GM12878 (cell line): Measurements from ENCODE around the gene AJM1. TPM values are rescaled to one million over a fixed set of nuclear protein-coding genes. Genes with fewer than 3 reads are reported as not detected.

Experiments
- CBFB ChIP-seq: IDR thresholded peaks from 2 replicates; pipeline ENCODE4 v1.6.1; 2016; ENCODE audit warnings: antibody characterized with exemption, low read depth
- CEBPZ ChIP-seq: fragments of 150-350 bp; IDR thresholded peaks from 2 replicates; pipeline ENCODE4 v1.6.1; 2016; ENCODE audit warnings: low read depth, low read length
- HCFC1 ChIP-seq: fragments of 150-350 bp; IDR thresholded peaks from 2 replicates; pipeline ENCODE4 v1.6.1; 2014; ENCODE audit warnings: low read length
- IKZF1 ChIP-seq: fragments of 450-650 bp; conservative IDR thresholded peaks from 2 replicates; pipeline ENCODE4 v1.6.1; 2017; ENCODE audit warnings: antibody characterized with exemption, mild to moderate bottlenecking
- NBN ChIP-seq: fragments of 450-650 bp; IDR thresholded peaks from 2 replicates; pipeline ENCODE4 v1.6.1; 2016
- NR2F1 ChIP-seq: fragments of 450-650 bp; conservative IDR thresholded peaks from 2 replicates; pipeline ENCODE4 v1.6.1; 2017; ENCODE audit warnings: mild to moderate bottlenecking
- PML ChIP-seq: IDR thresholded peaks from 2 replicates; pipeline ENCODE4 v1.6.1; 2012; ENCODE audit warnings: low read length, inconsistent platforms
- POLR2A ChIP-seq: IDR thresholded peaks from 2 replicates; pipeline ENCODE4 v1.6.1; 2011; ENCODE audit warnings: low read depth, mild to moderate bottlenecking, low read length
- REST ChIP-seq: IDR thresholded peaks from 2 replicates; pipeline ENCODE4 v1.6.1; 2012; ENCODE audit warnings: mild to moderate bottlenecking, low read depth, low read length
- SIX5 ChIP-seq: IDR thresholded peaks from 2 replicates; pipeline ENCODE4 v1.6.1; 2011; ENCODE audit warnings: mild to moderate bottlenecking, low read depth, low read length, moderate library complexity; ENCODE audit not compliant: severe bottlenecking
- SP1 ChIP-seq: IDR thresholded peaks from one replicate; pipeline ENCODE4 v1.6.1; 2011; ENCODE audit warnings: low read depth, low read length
- TCF7 ChIP-seq: IDR thresholded peaks from 2 replicates; pipeline ENCODE4 v1.6.1; 2014; ENCODE audit warnings: antibody characterized with exemption, borderline replicate concordance
- polyA plus RNA-seq, 11 experiments: library from polyadenylated mRNA; depleted of rRNA in 4 of 11; unstranded in 6 of 11; stranded (reverse) in 5 of 11; fragments of >200 nt; fragmentation: Nextera tagmentation in 4 of 11; fragmentation: Illumina TruSeq in 1 of 11; extraction: Ambion mirVana in 4 of 11; extraction: Trizol in 1 of 11; gene quantifications; 1 replicate in 1 of 11; 2 replicates in 10 of 11; pipeline versions ENCODE4 v1.2.1 to v1.2.3, GENCODE V29; 2011 to 2016; ENCODE audit warnings: inconsistent platforms in 2 of 11, missing spikeins in 2 of 11, low read depth in 1 of 11
- total RNA-seq, 4 experiments: library from RNA; depleted of rRNA in 3 of 4; stranded (reverse); fragments of >200 nt in 3 of 4; fragmentation: Illumina TruSeq in 1 of 4; extraction: Trizol in 1 of 4; gene quantifications; 2 replicates each; pipeline versions ENCODE4 v1.2.1 to v1.2.3, GENCODE V29; 2013 to 2021
- TF ChIP-seq, protein P1 (sequence below): fragments of 450-650 bp; IDR thresholded peaks from 2 replicates; pipeline ENCODE4 v1.6.1; 2016; ENCODE audit warnings: mild to moderate bottlenecking, moderate library complexity, borderline replicate concordance
- TF ChIP-seq, protein P2 (sequence below): IDR thresholded peaks from 2 replicates; pipeline ENCODE4 v1.6.1; 2012; ENCODE audit warnings: low read length, inconsistent platforms

Gene AJM1
- total and polyA plus RNA-seq, 10 of the 15 experiments (the other 5 are each of a cell fraction or from before 2014, with no cell fraction given): 0.06 to 2.5 (median 1.0) TPM; not detected in 2

- TF ChIP-seq, protein P1, sequence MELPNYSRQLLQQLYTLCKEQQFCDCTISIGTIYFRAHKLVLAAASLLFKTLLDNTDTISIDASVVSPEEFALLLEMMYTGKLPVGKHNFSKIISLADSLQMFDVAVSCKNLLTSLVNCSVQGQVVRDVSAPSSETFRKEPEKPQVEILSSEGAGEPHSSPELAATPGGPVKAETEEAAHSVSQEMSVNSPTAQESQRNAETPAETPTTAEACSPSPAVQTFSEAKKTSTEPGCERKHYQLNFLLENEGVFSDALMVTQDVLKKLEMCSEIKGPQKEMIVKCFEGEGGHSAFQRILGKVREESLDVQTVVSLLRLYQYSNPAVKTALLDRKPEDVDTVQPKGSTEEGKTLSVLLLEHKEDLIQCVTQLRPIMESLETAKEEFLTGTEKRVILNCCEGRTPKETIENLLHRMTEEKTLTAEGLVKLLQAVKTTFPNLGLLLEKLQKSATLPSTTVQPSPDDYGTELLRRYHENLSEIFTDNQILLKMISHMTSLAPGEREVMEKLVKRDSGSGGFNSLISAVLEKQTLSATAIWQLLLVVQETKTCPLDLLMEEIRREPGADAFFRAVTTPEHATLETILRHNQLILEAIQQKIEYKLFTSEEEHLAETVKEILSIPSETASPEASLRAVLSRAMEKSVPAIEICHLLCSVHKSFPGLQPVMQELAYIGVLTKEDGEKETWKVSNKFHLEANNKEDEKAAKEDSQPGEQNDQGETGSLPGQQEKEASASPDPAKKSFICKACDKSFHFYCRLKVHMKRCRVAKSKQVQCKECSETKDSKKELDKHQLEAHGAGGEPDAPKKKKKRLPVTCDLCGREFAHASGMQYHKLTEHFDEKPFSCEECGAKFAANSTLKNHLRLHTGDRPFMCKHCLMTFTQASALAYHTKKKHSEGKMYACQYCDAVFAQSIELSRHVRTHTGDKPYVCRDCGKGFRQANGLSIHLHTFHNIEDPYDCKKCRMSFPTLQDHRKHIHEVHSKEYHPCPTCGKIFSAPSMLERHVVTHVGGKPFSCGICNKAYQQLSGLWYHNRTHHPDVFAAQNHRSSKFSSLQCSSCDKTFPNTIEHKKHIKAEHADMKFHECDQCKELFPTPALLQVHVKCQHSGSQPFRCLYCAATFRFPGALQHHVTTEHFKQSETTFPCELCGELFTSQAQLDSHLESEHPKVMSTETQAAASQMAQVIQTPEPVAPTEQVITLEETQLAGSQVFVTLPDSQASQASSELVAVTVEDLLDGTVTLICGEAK: no peak
- TF ChIP-seq CEBPZ (no peak), TCF7 (no peak), NR2F1 (0 out of 2 replicates have a peak, but pooled peaks have one; percentile 23), HCFC1 (peak; percentile 52; the same call in 1 of the 2 replicates), CBFB (peak; percentile 39; the same call in 1 of the 2 replicates), NBN (peak; percentile 48; the same call in 1 of the 2 replicates), SP1 (peak; percentile 33), SIX5 (peak; percentile 26), IKZF1 (peak; percentile 91), PML (peak; percentile 54; the same call in 1 of the 2 replicates), REST (0 out of 2 replicates have a peak, but pooled peaks have one; percentile 29), POLR2A (peak; percentile 78)
- TF ChIP-seq, protein P2, sequence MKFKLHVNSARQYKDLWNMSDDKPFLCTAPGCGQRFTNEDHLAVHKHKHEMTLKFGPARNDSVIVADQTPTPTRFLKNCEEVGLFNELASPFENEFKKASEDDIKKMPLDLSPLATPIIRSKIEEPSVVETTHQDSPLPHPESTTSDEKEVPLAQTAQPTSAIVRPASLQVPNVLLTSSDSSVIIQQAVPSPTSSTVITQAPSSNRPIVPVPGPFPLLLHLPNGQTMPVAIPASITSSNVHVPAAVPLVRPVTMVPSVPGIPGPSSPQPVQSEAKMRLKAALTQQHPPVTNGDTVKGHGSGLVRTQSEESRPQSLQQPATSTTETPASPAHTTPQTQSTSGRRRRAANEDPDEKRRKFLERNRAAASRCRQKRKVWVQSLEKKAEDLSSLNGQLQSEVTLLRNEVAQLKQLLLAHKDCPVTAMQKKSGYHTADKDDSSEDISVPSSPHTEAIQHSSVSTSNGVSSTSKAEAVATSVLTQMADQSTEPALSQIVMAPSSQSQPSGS: no peak
These were observed 34.8 kb upstream of the AJM1 start, which contains the start of gene RABL6 (continued) for GRCh38 chr9:136807281-136808074.
